HG02970 (cell line): ENCODE measurements around the gene ATP2B2.

Experiments used
- ATAC-seq: cut with Tn5 transposase; IDR thresholded peaks from one replicate; pipeline ENCODE4 v1.9.1; 2021; ENCODE audit warnings: mild to moderate bottlenecking, moderate library complexity, moderate number of reproducible peaks; ENCODE audit not compliant: unreplicated experiment, low FRiP score

ATP2B2 gene

DNA sequence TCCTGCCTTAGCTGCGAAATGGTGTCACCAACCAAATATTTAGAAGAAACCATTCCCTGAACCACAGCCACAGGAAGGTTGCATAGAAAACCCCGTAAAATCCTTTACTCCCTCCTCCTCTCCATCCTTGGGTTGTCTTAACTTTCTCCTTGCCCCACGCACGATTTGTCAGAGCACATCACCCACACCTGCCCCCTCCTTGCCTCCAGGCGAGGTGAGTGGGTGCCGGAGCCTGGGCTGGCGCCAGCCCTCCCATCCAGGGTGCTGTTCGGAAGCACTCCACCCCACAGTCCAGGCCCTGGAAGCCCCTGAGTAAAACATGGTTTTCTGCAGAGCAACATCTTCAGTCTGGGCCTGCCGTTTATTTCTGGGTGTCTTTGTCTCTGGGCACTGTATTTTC, 216.3 kb downstream of the ATP2B2 start:
- ATAC-seq, result no peak

- ATAC-seq, result no peak
Measured at GRCh38 chr3:10288575-10288960, 216.8 kb downstream of the ATP2B2 start.

DNA sequence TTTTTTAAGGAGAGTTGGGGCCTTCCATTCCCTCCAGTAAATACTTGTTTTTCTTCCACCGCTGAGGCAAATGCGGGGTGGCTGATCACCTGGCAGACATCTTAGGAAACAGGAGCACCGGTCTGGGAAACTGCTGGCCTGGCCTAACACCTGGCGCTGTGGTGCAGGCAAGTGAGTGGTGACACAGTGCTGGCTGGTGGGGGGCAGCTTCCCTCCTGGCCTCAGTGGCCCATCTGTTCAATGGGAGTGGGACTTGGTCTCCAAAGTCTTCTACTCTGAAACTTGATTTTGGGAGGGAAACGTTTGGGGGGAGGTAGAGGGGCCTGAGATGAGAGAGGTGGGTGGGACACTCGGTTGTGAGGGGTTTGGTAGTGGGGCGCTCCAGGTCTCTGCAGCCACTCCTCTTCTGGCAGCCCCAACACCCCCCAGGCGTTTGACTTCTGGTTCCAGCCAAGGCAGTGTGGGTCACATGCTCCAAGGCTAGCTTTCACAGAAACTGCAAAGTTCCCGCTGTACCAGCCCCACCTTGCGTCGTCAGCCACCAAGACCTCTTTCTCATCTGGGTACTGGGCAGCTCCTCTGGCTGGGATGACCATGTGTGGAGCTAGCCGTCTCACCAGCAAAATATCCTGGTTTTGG, 217.3 kb downstream of the ATP2B2 start:
- no peak for ATAC-seq

GRCh38 chr3:10286596-10287295, 218.6 kb downstream of the ATP2B2 start:
- no peak for ATAC-seq

DNA sequence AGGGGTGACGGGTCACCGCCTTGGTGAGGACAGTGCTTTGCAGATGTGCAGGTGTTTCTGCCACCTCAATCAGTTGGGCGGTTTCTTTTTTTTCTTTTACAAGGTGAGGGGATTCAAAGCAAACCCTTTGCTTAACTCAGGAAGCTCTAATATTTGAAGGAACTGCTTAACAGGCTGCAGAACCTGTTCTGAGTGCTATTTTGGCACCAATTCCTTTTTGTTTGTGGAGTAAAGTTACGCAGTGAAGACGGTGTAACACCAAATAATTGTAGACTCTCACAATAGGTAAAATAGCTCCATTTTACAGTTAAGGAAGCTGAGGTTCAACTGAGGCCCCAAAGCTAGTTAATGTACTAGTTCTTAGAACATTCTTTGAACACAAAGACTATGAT, 219.3 kb downstream of the ATP2B2 start:
- ATAC-seq, result no peak

DNA sequence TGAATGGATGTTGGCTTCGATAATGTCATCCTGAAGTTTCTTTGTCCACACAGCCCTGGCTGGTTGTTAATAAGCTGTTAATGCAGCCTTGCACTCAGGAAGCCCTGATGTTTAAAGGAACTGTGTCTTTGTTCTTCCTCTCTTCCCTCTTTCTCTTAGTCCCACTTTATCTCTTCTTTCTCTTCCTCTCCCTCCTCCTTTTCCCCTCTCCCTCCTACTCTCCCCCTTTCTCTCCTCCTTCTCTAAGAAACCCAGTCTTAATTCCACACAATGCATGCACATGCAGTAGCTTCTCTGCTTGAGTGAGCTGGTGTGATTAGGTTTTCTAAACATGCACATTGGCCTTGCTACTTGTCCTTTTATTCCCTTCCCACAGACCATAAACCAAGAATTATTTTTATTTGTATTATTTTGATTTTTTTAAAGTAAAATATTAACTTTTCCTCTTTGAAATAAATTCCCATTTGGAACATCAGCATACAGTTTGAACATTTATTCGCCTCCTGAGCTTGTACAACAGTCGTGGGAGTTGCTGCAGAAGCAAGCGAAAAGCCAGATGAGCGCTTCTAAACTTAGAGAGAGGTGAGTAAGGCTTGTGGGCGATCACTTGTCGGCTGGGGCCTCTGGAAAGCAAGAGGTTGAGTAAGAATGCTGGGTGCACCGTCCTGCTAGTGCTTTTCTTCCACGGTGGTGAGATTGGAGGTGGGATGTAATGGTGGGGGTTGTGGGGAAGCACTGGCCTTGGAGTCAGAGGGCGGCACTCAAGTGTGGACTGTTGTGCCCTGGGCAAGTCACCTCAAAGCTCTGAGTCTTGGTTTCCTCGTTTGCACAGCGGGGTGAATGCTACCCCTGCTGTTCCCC, 219.9 kb downstream of the ATP2B2 start:
- ATAC-seq, result no peak

- ATAC-seq, result no peak
Measured at GRCh38 chr3:10284496-10284895, 220.9 kb downstream of the ATP2B2 start.

DNA sequence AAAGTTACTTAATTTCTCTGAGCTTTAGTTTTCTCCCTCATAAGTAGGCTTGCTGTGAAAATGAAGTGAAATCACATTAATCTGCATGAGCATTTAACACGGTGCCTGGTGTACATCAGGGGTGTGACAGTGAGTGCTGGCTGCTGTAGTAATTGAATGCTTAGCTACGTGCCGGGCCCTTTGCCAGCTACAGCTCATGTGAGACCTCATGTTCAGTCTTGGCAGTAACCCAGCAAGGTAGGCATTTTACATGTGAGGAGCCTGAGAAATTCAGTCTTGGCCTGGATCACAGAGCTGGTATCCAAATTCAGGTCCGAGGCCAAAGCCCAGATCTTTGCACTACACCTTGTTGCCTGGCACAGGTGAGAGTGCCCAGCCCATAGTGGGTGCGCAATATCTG, 221.7 kb downstream of the ATP2B2 start:
- ATAC-seq, result no peak

- ATAC-seq, result no peak
Measured at GRCh38 chr3:10281951-10282350, 223.4 kb downstream of the ATP2B2 start.

DNA sequence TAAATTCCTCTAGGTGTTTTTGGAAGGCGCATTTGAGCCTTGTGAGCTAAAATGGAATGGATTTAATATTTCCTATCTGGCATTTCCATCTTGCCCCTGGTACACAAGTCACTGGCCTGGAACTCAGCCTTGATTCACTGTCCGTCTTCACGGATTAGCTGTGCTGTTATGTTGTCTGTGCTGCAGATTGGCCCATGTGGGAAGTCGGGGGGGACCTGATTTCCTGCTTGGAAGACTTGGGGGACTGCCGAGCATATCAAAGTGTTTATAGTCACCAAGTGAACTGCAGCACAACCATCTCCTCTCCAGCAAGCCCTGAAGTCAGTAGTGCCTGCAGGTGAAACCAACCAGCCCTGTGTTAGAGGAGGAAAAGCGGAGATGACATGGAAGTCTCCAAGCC, 224.8 kb downstream of the ATP2B2 start:
- no peak for ATAC-seq

DNA sequence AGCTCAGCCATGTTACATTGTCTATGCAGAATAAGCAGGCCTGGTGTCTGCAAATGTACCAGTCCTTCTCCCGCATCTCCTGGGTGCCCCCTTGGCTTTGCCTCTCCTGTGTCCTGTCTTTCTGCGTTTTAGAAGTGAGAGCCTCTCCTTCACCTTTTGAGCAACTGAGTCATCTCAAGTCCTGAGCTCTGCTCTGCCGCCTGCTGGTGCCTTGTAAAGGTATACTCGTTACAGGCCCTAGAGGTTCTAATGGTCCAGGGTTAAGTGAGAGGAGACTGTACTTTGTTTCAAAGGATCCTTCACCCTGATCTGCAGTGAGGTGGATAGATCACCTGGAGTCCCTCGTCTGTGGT, 225.2 kb downstream of the ATP2B2 start:
- no peak for ATAC-seq

DNA sequence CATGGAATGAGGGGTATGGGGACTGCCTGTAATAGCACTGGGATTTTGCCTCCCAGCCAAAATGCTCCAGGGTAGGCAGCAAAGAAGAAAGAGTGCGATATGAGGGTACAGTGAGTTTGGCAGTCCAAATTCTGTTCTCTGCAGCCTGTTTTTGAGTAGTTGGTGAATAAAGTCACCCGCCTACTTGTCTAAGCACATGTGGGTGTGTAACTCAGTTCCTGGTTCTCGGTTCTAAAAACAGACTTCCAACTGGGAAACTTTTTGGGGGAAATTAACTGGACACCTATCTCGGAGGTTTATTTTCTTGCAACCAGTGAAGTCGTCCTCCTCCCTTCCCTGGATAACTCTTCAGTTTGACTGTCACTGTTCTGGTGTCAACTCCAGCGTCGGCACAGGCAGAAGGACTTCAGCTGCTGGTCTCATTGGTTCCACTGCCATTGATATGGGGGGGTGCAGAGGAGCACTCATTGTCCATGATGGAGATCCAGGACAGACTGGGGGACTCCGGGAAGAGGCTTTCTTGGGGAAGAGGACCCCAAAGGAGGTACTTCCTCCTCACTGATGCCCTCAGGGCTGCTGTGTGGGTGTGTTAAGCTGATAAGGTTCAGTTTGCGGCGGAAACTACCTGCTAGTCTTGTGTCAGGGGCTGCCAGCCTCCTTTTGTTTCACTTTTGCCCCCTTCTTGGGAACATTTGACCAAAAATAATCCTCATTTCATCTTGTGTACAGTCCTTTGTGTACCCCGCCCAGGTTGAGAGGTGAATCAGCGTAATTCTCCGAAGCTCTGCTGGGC, 225.8 kb downstream of the ATP2B2 start:
- ATAC-seq, result no peak

DNA sequence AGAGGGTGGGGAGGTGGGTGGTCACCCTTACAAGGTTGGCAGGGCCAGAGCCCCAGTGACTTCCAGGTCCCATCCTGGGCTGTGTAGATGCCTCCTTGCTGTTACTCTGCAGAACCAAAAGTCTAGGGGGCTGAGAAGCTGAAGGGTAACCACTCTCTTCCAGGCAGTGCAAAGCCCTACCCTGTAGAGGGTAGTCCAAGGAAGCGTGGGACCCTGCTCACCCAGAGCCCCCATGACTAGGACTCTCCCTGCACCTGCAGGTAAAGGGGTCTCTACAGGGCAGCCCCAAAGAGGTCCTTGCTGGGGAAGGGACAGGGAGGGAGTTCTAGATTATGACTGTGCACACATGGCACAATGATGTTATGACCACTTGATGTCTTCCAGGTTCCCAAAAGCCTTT, 226.9 kb downstream of the ATP2B2 start:
- ATAC-seq, result no peak

DNA sequence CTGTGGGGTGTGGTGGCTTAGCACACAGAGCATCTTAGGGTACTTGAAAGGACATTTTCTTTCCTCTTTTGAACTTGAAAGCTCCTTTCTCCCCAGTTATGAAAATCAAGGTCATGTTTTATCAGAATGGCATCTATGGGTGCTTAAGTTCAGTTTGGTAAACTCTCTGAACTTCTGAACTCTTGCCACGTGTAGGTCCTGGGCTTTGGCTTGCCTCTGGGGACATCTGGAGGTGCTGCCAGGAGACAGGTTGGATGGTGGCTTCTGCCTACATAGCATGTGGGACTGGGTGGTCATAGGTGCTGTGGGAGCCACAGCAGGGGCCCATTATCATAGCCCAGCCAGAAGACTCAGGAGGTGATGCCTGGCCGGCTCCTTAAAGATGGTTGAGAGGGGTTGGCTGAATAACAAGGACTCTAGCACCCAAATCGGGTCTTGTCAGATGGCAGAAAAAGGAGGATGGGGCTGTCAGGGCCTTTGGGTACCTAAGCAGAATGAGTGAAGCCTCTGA, 228.2 kb downstream of the ATP2B2 start:
- ATAC-seq, result no peak

- no peak for ATAC-seq
Measured at GRCh38 chr3:10274601-10275000, 230.8 kb downstream of the ATP2B2 start.
